Measurements from ENCODE around the gene DNAJC1.

DNA sequence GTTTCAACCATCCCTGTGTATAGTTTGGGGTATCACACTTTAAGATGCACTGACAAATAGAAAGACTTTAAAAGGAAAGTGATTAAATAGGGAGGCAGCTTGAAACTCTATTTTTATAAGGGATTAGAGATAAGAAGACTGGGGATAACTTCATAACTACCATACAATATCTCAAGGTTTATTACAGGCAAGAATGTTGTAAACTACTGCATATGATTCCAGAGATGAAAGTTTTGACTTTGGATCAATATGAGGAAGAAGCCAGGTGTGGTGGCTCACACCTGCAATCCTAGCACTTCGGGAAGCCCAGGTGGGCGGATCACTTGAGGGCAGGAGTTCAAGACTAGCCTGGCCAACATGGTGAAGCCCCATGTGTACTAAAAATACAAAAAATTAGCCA, 96.1 kb downstream of the DNAJC1 start:
- TF ChIP-seq, protein P1, sequence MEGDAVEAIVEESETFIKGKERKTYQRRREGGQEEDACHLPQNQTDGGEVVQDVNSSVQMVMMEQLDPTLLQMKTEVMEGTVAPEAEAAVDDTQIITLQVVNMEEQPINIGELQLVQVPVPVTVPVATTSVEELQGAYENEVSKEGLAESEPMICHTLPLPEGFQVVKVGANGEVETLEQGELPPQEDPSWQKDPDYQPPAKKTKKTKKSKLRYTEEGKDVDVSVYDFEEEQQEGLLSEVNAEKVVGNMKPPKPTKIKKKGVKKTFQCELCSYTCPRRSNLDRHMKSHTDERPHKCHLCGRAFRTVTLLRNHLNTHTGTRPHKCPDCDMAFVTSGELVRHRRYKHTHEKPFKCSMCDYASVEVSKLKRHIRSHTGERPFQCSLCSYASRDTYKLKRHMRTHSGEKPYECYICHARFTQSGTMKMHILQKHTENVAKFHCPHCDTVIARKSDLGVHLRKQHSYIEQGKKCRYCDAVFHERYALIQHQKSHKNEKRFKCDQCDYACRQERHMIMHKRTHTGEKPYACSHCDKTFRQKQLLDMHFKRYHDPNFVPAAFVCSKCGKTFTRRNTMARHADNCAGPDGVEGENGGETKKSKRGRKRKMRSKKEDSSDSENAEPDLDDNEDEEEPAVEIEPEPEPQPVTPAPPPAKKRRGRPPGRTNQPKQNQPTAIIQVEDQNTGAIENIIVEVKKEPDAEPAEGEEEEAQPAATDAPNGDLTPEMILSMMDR (IDR thresholded peaks at IDR 0.05; ENCODE audit: insufficient read depth, low read depth, low read length) = no peak
- TF ChIP-seq EZH2 (IDR thresholded peaks at IDR 0.05; ENCODE audit: insufficient read depth, low read length) = no peak

Measured in astrocyte (in vitro differentiated cells and primary cell).